HG03060 (cell line): ENCODE measurements around the gene PCBD1.
"Not testable (repeated sequence)": the region's sequence is repeated elsewhere in the genome, so short reads cannot be mapped to it uniquely, and the experiment has no call there.

ENCODE experiments used
- ATAC-seq: cut with Tn5 transposase; IDR thresholded peaks from one replicate; pipeline ENCODE4 v1.9.1; 2021; ENCODE audit warnings: low read depth, moderate number of reproducible peaks; ENCODE audit not compliant: unreplicated experiment

PCBD1 gene

GRCh38 chr10:70887804-70888800 is at the start of gene PCBD1:
Gene PCBD1, minus strand, starts transcription at chr10:70888565. Its CDS starts 32 bp downstream, at chr10:70888533.
- no peak for ATAC-seq

- no peak for ATAC-seq
Observed at GRCh38 chr10:70937661-70938060, 49.3 kb upstream of the PCBD1 start.

- ATAC-seq, result no peak
Observed at GRCh38 chr10:70936111-70936510, 47.7 kb upstream of the PCBD1 start.

- no peak for ATAC-seq
Observed at GRCh38 chr10:70935631-70936030, 47.3 kb upstream of the PCBD1 start.

- no peak for ATAC-seq
Observed at GRCh38 chr10:70935125-70935625, 46.8 kb upstream of the PCBD1 start.

- ATAC-seq, result no peak
Observed at GRCh38 chr10:70934701-70935100, 46.3 kb upstream of the PCBD1 start.

- ATAC-seq, result no peak
Observed at GRCh38 chr10:70932392-70933196, 44.2 kb upstream of the PCBD1 start.

- no peak for ATAC-seq
Observed at GRCh38 chr10:70931168-70931815, 42.9 kb upstream of the PCBD1 start.

- ATAC-seq, result no peak
Observed at GRCh38 chr10:70930263-70931000, 42.1 kb upstream of the PCBD1 start.

- ATAC-seq, result no peak
Observed at GRCh38 chr10:70928140-70928539, 39.8 kb upstream of the PCBD1 start.

GRCh38 chr10:70927189-70927943 is 39.0 kb upstream of the PCBD1 start:
- no peak for ATAC-seq

GRCh38 chr10:70926226-70927000 is 38.0 kb upstream of the PCBD1 start:
- ATAC-seq, result no peak

GRCh38 chr10:70925377-70926225 is 37.2 kb upstream of the PCBD1 start:
- ATAC-seq, result no peak

GRCh38 chr10:70923696-70924095 is 35.3 kb upstream of the PCBD1 start:
- no peak for ATAC-seq

GRCh38 chr10:70921285-70921684 is 32.9 kb upstream of the PCBD1 start:
- no peak for ATAC-seq

- ATAC-seq, result no peak
Observed at GRCh38 chr10:70920519-70920918, 32.2 kb upstream of the PCBD1 start.

GRCh38 chr10:70919906-70920305 is 31.5 kb upstream of the PCBD1 start:
- not testable (repeated sequence) for ATAC-seq
